HepG2 (cell line): Measurements from ENCODE around the gene GFPT1.

ENCODE experiments used
- AFF4 ChIP-seq: sonication (generic); formaldehyde crosslinking; IDR thresholded peaks from 2 replicates; pipeline ENCODE4 v1.4.0; 2020; ENCODE audit warnings: missing genetic modification reagents
- CTCF ChIP-seq: sonication (generic); formaldehyde crosslinking; IDR thresholded peaks from 2 replicates; pipeline ENCODE4 v1.5.0; 2020; ENCODE audit warnings: mild to moderate bottlenecking, missing genetic modification reagents, moderate library complexity
- E2F1 ChIP-seq: sonication (generic); formaldehyde crosslinking; IDR thresholded peaks from 2 replicates; pipeline ENCODE4 v1.5.0; 2020; ENCODE audit warnings: missing genetic modification reagents
- ELK4 ChIP-seq: sonication (generic); formaldehyde crosslinking; IDR thresholded peaks from 2 replicates; pipeline ENCODE4 v1.9.0; 2021; ENCODE audit warnings: missing genetic modification reagents, borderline replicate concordance
- NFYB ChIP-seq: sonication (generic); formaldehyde crosslinking; IDR thresholded peaks from 2 replicates; pipeline ENCODE4 v1.4.0; 2020; ENCODE audit warnings: missing genetic modification reagents
- PAX8 ChIP-seq: sonication (generic); formaldehyde crosslinking; IDR thresholded peaks from 2 replicates; pipeline ENCODE4 v1.8.0; 2022; ENCODE audit warnings: mild to moderate bottlenecking, missing genetic modification reagents, borderline replicate concordance
- POLR2A ChIP-seq, 2 experiments: IDR thresholded peaks; 2 replicates each; pipeline ENCODE4 v1.6.1; 2011; ENCODE audit warnings: low read depth in 2 of 2, low read length in 2 of 2, mild to moderate bottlenecking in 1 of 2, moderate library complexity in 1 of 2; ENCODE audit not compliant: insufficient read depth in 1 of 2
- ZFP1 ChIP-seq: IDR thresholded peaks from 2 replicates; pipeline ENCODE4 v1.6.1; 2016
- ZMYM4 ChIP-seq: sonication (generic); formaldehyde crosslinking; IDR thresholded peaks from 2 replicates; pipeline ENCODE4 v1.8.1; 2023; ENCODE audit warnings: mild to moderate bottlenecking, missing genetic modification reagents
- ZNF256 ChIP-seq: sonication (generic); formaldehyde crosslinking; conservative IDR thresholded peaks from 2 replicates; pipeline ENCODE4 v1.4.0; 2020; ENCODE audit warnings: missing genetic modification reagents
- ZNF614 ChIP-seq: IDR thresholded peaks from 2 replicates; pipeline ENCODE4 v1.6.1; 2018; ENCODE audit warnings: missing biosample characterization, missing genetic modification reagents, inconsistent platforms, borderline replicate concordance
- ZNF766 ChIP-seq: sonication (generic); formaldehyde crosslinking; IDR thresholded peaks from 2 replicates; pipeline ENCODE4 v1.5.0; 2020; ENCODE audit warnings: missing genetic modification reagents, borderline replicate concordance

GRCh38 chr2:69304656-69305055, 82.4 kb downstream of the GFPT1 start:
- no peak for TF ChIP-seq E2F1 (CRISPR knock-in tag)
- TF ChIP-seq ZFP1 (CRISPR knock-in tag), result no peak
- TF ChIP-seq POLR2A (IDR thresholded peaks at IDR 0.05; ENCODE audit: insufficient read depth in 1 of 2, low read depth in 2 of 2, low read length in 2 of 2), result no peak
- no peak for TF ChIP-seq ELK4 (CRISPR knock-in tag)
- TF ChIP-seq ZNF614 (CRISPR knock-in tag), result no peak
- no peak for TF ChIP-seq CTCF (CRISPR knock-in tag)
- no peak for TF ChIP-seq NFYB (CRISPR knock-in tag)
- no peak for TF ChIP-seq PAX8 (CRISPR knock-in tag)
- no peak for TF ChIP-seq ZMYM4 (CRISPR knock-in tag)
- TF ChIP-seq AFF4 (CRISPR knock-in tag), result no peak
- no peak for TF ChIP-seq ZNF766
- no peak for TF ChIP-seq ZNF256
